Sigmoid colon (tissue), 3 donors: ENCODE results near the gene MALL.
"Not testable (repeated sequence)": the region's sequence is repeated elsewhere in the genome, so short reads cannot be mapped to it uniquely, and the experiment has no call there.

Experiments
- CTCF ChIP-seq, 4 experiments: fragments of 450-650 bp in 3 of 4; fragments of 200-600 bp in 1 of 4; IDR thresholded peaks; one replicate each; pipeline ENCODE4 v1.5.1; 2016 to 2019; ENCODE audit warnings: antibody characterized with exemption in 4 of 4, mild to moderate bottlenecking in 3 of 4, moderate library complexity in 2 of 4
- POLR2A ChIP-seq, 2 donors: fragments of 450-650 bp; IDR thresholded peaks; one replicate each; pipeline ENCODE4 v1.6.1; 2016; ENCODE audit warnings: antibody characterized with exemption in 2 of 2, mild to moderate bottlenecking in 2 of 2, moderate library complexity in 2 of 2

- TF ChIP-seq CTCF, POLR2A (IDR thresholded peaks at IDR 0.05): not testable (repeated sequence)
These were observed 25.5 kb downstream of the MALL start for GRCh38 chr2:110090164-110090563.
